Stimulated activated CD4-positive, alpha-beta T cell treated with anti-CD3 and anti-CD28 coated beads, TNF-alpha, amount 100 ng/mL, for 24 hours (primary cell): Measurements from ENCODE around the gene PJVK.

ENCODE experiments used
- DNase-seq, 3 experiments: peaks; one replicate each; pipeline ENCODE4 v3.0.0-alpha.2; 2020; ENCODE audit warnings: low read depth in 3 of 3

The PJVK gene

GRCh38 chr2:178480227-178481181, 29.3 kb downstream of the PJVK start, which contains the start of gene PLEKHA3:
Gene PLEKHA3, plus strand, starts transcription at chr2:178480457. Its CDS starts 413 bp downstream, at chr2:178480870.
- peak; percentile 42 to 80 (median 61) for DNase-seq

- DNase-seq: no peak
Observed at GRCh38 chr2:178482437-178482836, 31.3 kb downstream of the PJVK start.

GRCh38 chr2:178484245-178485041, 33.3 kb downstream of the PJVK start:
- no peak for DNase-seq

GRCh38 chr2:178485356-178485755, 34.2 kb downstream of the PJVK start:
- DNase-seq: no peak

- DNase-seq: no peak
Observed at GRCh38 chr2:178491612-178492011, 40.4 kb downstream of the PJVK start.

DNA sequence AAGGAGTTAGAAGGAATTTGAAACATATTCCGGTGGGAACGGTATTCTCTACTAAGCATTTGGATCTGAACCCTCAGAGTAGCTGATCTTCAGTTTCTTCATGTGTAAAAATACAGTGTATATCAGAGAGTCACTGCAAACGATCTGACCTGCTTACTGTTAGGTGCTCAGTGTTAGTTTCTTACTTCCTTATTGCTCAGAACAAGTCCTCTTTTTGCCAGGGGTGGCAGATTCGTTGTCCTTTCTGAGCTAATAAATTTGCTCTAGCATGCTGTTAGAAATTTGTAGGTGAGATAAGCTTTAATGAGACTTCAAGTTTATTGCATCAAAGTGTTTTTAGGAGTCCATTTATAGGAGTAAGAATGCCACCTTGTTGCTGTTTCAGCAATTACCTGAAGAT, 44.9 kb downstream of the PJVK start:
- DNase-seq: no peak

DNA sequence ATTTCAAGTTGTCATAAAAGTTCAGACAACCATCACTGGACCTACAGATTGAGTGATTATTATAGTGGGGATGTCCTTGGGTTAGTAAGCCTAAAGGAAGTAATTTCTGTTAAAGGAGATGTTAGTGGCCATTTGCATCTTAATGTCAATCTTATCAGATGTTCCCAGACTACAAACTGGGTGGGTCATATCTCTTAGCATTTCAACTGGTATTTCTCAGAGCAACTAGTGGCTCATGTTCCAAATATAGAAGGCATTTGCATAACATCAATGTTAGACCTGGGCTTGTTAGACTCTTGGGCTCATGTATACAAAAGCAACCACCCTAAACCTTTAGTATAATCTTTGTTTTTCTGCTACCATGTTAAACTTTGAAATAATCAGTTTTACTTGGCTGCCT, 47.0 kb downstream of the PJVK start:
- no peak for DNase-seq

DNA sequence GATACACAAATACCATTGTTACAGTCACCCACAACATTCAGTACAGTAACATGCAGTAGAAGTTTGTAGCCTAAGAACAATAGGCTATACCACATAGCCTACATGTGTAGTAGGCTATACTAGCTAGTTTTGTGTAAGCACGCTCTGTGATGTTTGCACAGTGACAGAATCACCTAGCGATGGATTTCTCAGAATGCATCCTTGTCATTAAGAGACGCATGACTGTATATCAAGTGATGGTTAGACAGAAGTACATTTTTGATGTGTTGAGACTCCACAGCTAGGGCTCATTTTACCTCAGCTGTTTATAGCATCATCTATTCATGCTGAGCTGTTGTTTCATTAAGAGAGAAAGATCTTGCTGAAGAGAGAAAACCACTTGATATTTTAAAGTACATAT, 48.5 kb downstream of the PJVK start:
- DNase-seq: no peak

DNA sequence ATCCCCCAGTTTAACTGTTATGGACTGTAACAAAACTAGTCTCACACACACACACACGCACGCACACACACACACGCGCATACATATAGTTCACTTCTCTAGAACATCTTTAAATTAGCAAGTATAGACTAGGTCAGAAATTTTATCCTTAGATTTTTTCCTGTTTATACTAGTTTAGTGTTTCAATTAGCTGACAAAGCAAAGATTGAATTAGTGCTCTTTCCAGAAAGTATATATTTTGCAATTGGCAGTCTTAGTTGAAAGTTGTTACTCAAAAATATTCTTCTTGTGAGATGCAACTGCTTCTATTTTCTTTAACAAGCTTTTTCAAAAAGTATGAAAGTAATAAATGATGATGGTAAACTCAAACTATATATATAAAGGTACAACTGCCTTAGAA, 51.6 kb downstream of the PJVK start:
- no peak for DNase-seq

- DNase-seq: no peak
Observed at GRCh38 chr2:178506101-178506500, 54.9 kb downstream of the PJVK start.

- no peak for DNase-seq
Observed at GRCh38 chr2:178506524-178506923, 55.3 kb downstream of the PJVK start.

DNA sequence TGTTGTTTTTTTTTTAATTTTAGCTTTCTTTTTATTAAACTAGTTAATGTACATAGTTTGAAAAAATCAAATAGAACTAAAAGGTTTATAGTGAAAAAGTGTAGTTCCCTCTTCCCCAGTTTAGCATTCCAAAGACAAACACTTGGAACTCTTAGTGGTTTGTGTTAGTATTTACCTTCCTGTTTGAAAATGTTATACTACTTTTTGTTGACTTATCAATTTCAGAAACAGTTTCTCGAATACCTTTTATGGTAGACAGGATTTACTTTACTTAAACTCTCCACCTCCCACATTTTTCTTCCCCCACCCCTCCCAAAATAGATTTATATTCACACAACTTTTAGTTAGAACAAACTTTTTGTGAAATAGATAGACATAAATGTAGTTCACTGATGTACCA, 55.8 kb downstream of the PJVK start:
- no peak for DNase-seq

DNA sequence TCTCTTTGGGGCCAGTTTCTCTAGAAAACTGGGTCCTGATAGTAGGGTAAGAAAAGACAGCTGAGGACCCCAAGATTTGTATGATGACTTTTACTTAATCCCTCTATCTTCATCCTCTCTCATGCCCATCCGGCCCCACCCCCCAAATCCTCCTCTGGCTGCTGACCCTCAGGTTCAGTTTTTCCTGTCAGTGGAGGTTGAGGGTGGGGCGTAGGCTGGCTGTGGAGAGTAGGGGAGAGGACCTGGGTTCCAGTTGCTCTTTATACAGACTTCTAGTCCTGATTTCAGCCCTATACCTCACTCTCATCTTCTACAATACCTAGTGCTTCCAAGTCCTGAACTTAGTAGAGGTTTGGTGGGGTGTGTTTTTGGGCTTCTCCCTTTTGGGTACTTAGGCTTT, 57.5 kb downstream of the PJVK start:
- DNase-seq: no peak

- DNase-seq: no peak
Observed at GRCh38 chr2:178510384-178510783, 59.2 kb downstream of the PJVK start.
